Colonic mucosa (tissue), 4 donors: Measurements from ENCODE around the gene DIAPH3. TPM values are rescaled to one million over a fixed set of nuclear protein-coding genes. Genes with fewer than 3 reads are reported as not detected.

Experiments
- DNase-seq: peaks from one replicate; pipeline ENCODE4 v3.0.0-alpha.2; 2020
- H3K27ac ChIP-seq: fragments of 200-600 bp; one replicate; pipeline ENCODE4 v1.8.0; 2021
- H3K27me3 ChIP-seq: fragments of 200-600 bp; one replicate; pipeline ENCODE4 v1.8.0; 2021
- H3K36me3 ChIP-seq: fragments of 200-600 bp; one replicate; pipeline ENCODE4 v1.8.0; 2021
- H3K4me1 ChIP-seq: fragments of 200-600 bp; one replicate; pipeline ENCODE4 v1.8.0; 2021; ENCODE audit warnings: mild to moderate bottlenecking
- H3K4me3 ChIP-seq: fragments of 200-600 bp; one replicate; pipeline ENCODE4 v1.8.0; 2021
- H3K9ac ChIP-seq, 2 donors: one replicate each; pipeline ENCODE4 v1.7.0; 2013; ENCODE audit warnings: control low read depth in 2 of 2, low read depth in 2 of 2, low read length in 2 of 2
- H3K9me3 ChIP-seq: fragments of 200-600 bp; one replicate; pipeline ENCODE4 v1.8.0; 2021
- CTCF ChIP-seq: fragments of 200-600 bp; IDR thresholded peaks from one replicate; pipeline ENCODE4 v1.8.0; 2022; ENCODE audit warnings: antibody characterized with exemption, mild to moderate bottlenecking
- intact Hi-C: fragments of 100-400 bp; cut with DNase I; formaldehyde crosslinking; loops from one replicate; pipeline ENCODE4 v1.14.1; 2022
- total RNA-seq, 2 donors: library from RNA; stranded (reverse); fragmentation: NEBNext Ultra II Directional in 1 of 2; extraction: Animal tissue kit (Norgen Biotek cat#: 25700) in 1 of 2; gene quantifications; one replicate each; pipeline ENCODE4 v1.2.1, GENCODE V29; 2021
- donor health status: healthy.
- donor health status: DM: no; HTN: no; CAD: no.
- donor health status: DM: no; HTN: no; CAD: no.

The DIAPH3 gene
- total RNA-seq, 2 donors from 2014 or later, result 5.1 to 14.5 TPM

- no peak for DNase-seq
- intact Hi-C loops, result no loop called here
- no peak overlapping the region for H3K9ac ChIP-seq
- no peak overlapping the region for H3K27ac ChIP-seq
- no peaks in the 10 kb centered on the region for H3K36me3 ChIP-seq
- H3K9me3 ChIP-seq, result no peaks in the 10 kb centered on the region
- no peak overlapping the region for H3K4me3 ChIP-seq
- no peaks in the 10 kb centered on the region for H3K27me3 ChIP-seq
- H3K4me1 ChIP-seq, result no peaks in the 10 kb centered on the region
- no peak for TF ChIP-seq CTCF
These were observed 172.3 kb downstream of the DIAPH3 start for GRCh38 chr13:59991395-59991794.

- H3K27me3 ChIP-seq, result no peaks in the 10 kb centered on the region
- no peak overlapping the region for H3K9ac ChIP-seq
- TF ChIP-seq CTCF, result no peak
- no peak overlapping the region for H3K27ac ChIP-seq
- DNase-seq, result no peak
- no peaks in the 10 kb centered on the region for H3K36me3 ChIP-seq
- H3K4me3 ChIP-seq, result no peak overlapping the region
- H3K9me3 ChIP-seq, result no peaks in the 10 kb centered on the region
- no peaks in the 10 kb centered on the region for H3K4me1 ChIP-seq
- intact Hi-C loops, result no loop called here
These were observed 180.9 kb downstream of the DIAPH3 start for GRCh38 chr13:59982631-59983382.

GRCh38 chr13:59979589-59979988, 184.1 kb downstream of the DIAPH3 start:
- no peak overlapping the region for H3K9ac ChIP-seq
- TF ChIP-seq CTCF, result no peak
- no peak overlapping the region for H3K4me3 ChIP-seq
- H3K27ac ChIP-seq, result no peak overlapping the region
- intact Hi-C loops, result no loop called here
- no peaks in the 10 kb centered on the region for H3K9me3 ChIP-seq
- H3K36me3 ChIP-seq, result no peaks in the 10 kb centered on the region
- H3K27me3 ChIP-seq, result no peaks in the 10 kb centered on the region
- no peaks in the 10 kb centered on the region for H3K4me1 ChIP-seq
- DNase-seq, result no peak

- Histone ChIP-seq H3K27me3 (no peaks in the 10 kb centered on the region), H3K27ac (no peak overlapping the region), H3K36me3 (no peaks in the 10 kb centered on the region), H3K9me3 (no peaks in the 10 kb centered on the region), H3K4me3 (no peak overlapping the region), H3K4me1 (no peaks in the 10 kb centered on the region), H3K9ac (no peak overlapping the region)
- TF ChIP-seq CTCF, result no peak
- intact Hi-C loops, result no loop called here
- DNase-seq, result no peak
These were observed 184.9 kb downstream of the DIAPH3 start for GRCh38 chr13:59978862-59979261.

- intact Hi-C loops, result no loop called here
- H3K4me3 ChIP-seq, result no peak overlapping the region
- no peaks in the 10 kb centered on the region for H3K9me3 ChIP-seq
- H3K4me1 ChIP-seq, result no peaks in the 10 kb centered on the region
- H3K27ac ChIP-seq, result no peak overlapping the region
- H3K36me3 ChIP-seq, result no peaks in the 10 kb centered on the region
- no peaks in the 10 kb centered on the region for H3K27me3 ChIP-seq
- TF ChIP-seq CTCF, result no peak
- DNase-seq, result no peak
- H3K9ac ChIP-seq, result no peak overlapping the region
These were observed 186.9 kb downstream of the DIAPH3 start for GRCh38 chr13:59976856-59977255.
